IPS DF 4.7 (cell line): ENCODE measurements around the gene KCTD8.

Source experiments
- DNase-seq: peaks from one replicate; pipeline ENCODE4 v3.0.0-alpha.2; 2013; ENCODE audit warnings: low spot score; ENCODE audit errors: extremely low read depth

Gene KCTD8

GRCh38 chr4:44448521-44449461, at the start of gene KCTD8:
Gene KCTD8, minus strand, starts transcription at chr4:44448809.
- DNase-seq, result peak; percentile 79

- no peak for DNase-seq
Observed at GRCh38 chr4:44494810-44495701, 46.4 kb upstream of the KCTD8 start.

- DNase-seq, result peak; percentile 14
Observed at GRCh38 chr4:44493924-44494323, 45.3 kb upstream of the KCTD8 start.

GRCh38 chr4:44487341-44487740, 38.7 kb upstream of the KCTD8 start:
- DNase-seq, result no peak

DNA sequence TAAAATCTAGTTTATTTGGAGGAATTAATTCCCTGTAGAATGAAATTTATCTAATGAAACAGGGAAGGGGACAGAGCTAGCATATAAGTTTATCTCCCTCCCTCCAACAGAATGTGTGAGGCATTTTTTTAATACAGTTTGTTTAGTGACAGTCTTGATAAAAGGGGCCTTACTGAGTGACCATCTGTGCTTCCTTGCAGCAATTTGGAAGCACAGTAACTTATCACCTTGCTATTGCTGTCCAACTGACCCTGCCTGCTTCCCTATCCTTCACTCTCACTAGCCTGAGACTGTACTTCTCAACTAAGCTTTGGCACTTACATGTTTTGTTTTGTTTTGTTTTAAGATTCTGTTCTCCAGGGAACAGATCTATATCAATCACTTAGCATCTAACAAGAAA, 31.1 kb upstream of the KCTD8 start:
- DNase-seq, result no peak

- no peak for DNase-seq
Observed at GRCh38 chr4:44462259-44462658, 13.7 kb upstream of the KCTD8 start.

DNA sequence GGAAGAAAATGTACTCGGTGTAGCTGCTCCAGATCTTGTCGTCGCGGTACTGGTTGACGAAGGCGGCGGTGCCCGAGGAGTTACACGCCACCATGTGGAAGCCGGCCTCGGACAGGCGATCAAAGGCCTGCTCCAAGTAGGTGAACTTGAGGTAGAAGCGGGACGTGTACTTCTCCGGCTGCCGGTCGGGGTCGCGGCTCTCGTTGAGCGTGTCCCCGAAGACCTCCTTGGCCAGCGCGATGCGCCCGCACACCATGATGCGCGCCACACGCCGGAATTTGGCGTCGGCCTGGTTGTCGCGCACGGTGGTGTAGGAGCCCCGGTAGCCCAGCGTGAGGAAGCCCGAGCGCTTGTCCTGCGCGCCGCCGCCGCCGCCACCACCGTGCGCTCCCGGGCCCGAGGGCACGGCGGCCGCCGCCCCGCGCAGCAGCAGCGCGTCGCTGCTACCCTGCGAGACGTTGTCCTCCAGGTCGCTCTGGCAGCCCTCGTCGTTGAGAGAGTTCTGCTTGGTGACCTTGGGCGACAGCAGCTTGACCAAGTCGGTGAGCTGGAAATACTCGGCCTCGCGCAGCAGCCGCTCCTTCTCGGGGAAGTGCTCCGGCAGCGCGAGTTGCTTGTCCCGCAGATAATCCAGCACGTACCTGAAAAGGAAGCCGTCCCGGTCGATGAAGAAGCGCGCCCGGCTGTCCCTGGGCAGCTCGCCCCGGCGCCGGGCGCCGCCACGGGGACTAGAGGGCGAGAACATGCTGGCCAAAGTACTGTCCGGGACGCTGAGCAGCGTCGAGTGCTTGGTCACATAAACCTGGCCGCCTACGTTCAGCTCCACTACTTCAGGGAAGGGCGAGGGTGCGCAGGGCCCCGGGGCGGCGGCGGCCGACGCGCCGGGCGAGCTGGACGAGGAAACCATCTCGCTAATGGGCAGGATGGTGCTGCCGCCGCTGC, 775 bp downstream of the KCTD8 start:
- no peak for DNase-seq

DNA sequence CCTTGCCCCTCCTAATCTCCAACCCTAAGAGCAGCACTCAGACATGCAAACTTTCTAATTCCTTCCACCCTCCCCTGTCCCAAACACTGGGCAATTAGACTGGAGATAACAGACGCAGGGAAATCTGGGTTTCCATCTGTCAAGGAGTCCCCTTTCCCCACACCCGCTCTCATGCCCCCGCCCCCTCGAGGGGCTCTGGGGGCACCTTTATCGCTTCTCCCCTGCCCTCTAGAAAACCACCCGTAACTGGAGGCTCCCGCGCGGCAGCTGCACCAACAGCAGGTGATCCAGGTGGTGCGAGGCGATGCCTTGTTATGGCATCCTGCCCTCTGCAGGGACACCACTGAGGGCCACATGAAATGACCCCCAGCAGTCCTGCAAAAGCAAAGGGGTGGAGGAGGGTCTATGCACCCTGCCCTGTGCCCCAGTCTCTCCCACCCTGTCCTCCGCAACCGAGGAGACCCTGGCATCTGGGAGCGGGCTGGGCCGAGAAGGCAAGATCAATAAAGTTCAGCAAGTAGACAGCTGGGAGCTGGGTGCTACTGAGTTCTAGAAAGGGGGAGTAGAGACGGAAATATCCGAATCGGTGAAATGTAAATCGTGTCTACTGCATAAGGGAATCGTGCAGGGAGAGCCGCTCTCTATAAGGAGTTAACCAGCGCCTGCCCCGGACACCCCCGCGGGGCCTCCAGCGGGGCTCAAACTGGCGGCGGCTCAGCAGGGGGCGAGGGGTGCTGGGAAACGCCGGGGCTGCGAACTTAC, 1.6 kb downstream of the KCTD8 start:
- DNase-seq, result no peak

GRCh38 chr4:44446191-44446590, 2.4 kb downstream of the KCTD8 start:
- no peak for DNase-seq

DNA sequence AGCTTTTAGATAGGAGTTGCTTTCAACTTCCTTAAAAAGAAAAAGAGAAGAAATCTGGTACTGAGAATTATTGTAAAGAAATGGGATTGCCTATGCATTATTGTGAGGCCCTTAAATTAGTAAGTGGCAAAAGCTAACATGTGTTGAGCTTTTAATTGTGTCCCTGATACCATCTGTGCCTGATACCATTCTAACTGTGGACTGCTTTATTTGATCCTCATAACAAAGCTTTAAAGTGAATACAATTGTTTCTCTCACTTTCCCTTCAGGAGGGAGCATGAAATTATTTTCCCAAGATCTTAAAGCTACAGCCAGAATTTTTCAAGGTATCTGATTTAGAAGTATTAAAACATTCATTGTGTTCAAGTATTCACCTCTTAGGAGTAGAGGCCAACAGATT, 9.9 kb downstream of the KCTD8 start:
- DNase-seq, result no peak

GRCh38 chr4:44434247-44434646, 14.4 kb downstream of the KCTD8 start:
- no peak for DNase-seq

DNA sequence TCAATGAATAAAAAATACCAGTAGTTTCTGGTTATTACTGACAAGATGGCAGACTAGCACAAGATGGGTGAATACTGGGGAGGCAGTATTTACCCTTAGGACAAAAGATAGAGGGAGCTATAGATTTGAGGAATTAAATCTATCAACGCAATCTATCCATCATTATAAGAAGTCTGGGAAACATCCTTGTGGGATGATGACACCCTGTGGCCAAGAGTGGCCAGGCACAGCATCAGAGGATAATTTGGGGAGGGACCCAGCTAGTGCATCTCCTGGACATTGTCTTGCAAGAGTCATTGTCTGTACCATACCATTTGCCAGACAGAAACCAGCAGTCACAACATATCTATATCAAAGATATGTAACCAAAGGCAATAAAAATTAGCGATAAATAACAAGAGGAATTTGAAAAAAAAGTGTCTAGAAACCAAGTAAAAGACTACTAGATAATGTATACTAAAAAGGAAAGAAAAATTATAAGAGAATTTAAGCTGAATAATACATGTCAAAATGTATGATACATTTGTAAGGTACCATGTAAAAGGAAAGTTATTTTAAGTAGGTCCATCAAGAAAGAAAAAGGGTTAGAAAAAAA, 22.9 kb downstream of the KCTD8 start:
- no peak for DNase-seq

GRCh38 chr4:44422912-44423311, 25.7 kb downstream of the KCTD8 start:
- no peak for DNase-seq

DNA sequence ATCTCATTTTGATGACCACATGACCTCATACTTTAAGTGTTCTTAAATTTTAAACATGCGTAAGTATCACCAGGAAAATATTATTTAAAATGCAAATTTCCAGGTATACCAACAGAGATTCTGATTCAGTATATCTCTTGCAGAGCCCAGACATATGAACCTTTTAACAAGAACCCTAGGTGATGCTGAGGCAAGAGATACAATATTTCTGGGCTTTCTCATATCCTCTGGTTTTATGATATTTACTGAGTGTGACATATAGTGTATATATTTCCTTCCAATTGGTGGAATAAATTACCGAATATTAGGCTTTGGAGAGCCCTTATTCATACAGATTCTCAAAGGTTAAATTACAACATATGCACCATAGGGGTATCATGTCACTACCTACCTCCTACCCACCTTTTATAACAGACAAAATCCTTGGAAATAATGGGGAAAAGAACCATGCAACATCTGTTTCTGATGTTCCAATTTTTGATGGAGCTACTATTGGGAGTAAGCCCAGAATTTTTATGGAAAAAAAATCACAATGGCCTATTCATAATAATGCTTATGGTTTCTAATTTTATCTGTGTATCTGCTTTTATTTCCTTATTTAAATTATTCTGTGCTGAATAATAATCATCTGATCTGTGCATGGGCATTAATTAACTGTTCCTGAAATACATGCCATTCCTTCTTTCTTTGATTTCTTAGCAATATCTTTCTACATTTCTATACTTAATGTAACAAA, 27.1 kb downstream of the KCTD8 start:
- no peak for DNase-seq

GRCh38 chr4:44415251-44415650, 33.4 kb downstream of the KCTD8 start:
- DNase-seq, result peak; percentile 19

DNA sequence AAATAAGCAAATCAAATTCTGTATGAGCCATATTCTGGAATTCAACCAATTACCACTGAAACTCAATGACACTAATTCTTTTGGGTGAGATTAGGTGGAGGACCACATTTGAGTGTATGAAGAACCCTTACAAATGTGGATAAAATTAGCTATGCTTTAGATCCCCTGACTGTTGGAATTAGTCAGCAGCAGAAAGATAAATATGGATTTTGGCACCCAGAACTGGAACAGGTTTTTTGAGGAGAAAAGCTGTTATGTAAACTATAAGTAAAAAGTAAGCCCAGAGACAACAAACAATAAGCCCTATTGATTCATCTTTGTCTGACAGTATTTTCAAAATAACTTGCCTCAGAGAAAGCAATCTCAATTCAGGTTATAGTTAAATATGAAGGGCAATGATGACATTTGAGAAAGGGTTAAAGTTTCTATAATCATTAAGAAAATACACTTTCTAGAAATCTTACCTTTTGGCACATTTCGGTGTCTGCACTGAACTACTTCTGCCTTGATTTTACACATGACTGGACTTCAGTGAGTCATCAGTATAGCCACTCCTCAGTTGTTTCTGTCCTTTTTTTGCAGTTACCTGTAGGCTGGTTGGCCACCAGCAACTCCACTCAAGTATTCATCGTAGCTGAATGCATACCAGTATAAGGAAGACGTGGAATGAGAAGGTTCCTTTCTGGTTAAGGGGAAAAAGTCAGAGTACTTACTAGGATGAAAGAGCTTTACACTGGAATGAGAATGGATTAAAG, 80.0 kb downstream of the KCTD8 start:
- DNase-seq, result no peak

GRCh38 chr4:44354172-44354571, 94.4 kb downstream of the KCTD8 start:
- DNase-seq, result no peak

DNA sequence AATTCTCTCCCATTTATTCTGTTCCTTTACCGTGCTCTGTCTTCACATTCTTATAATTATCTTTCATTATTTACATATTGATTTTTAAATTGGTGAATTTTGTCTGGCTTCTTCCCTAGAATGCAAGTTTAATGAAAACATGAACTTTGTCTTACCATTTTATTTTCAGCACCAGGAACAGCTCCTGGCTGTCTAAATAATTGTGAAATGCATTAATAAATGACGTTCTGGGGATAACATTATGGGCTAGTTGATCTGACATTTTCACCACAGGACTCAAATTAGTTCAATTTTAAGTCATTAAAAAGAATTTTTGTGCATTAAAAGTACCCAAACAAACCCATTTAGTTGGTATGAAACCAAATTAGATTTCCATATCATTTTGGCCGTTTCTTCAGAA, 97.5 kb downstream of the KCTD8 start:
- no peak for DNase-seq

GRCh38 chr4:44342800-44343199, 105.8 kb downstream of the KCTD8 start:
- no peak for DNase-seq
